RWPE1 (cell line): ENCODE measurements around the gene NOA1.
"Not testable (repeated sequence)": the region's sequence is repeated elsewhere in the genome, so short reads cannot be mapped to it uniquely, and the experiment has no call there.

Experiments used
- CTCF ChIA-PET: fragments of 350-600 bp; sonication (Branson Sonifier 250); formaldehyde crosslinking; extraction: SDS; loops from one replicate; lab custom pipeline; 2021; lab: Yijun Ruan, JAX
- POLR2A ChIA-PET: fragments of 400-600 bp; formaldehyde crosslinking; extraction: SDS; loops from one replicate; lab custom pipeline; 2020; ENCODE audit warnings: antibody characterized with exemption; ENCODE audit not compliant: low non-redundant PET; lab: Yijun Ruan, JAX
- DNase-seq: peaks from one replicate; pipeline ENCODE4 v3.0.0; 2012; ENCODE audit warnings: low spot score
- H3K27ac ChIP-seq: fragments of 450-650 bp; 2 replicates; pipeline ENCODE4 v1.5.1; 2017
- TF ChIP-seq, protein P1 (sequence below): fragments of 450-650 bp; conservative IDR thresholded peaks from 2 replicates; pipeline ENCODE4 v1.5.1; 2017; ENCODE audit warnings: low read depth, mild to moderate bottlenecking

The NOA1 gene

DNA sequence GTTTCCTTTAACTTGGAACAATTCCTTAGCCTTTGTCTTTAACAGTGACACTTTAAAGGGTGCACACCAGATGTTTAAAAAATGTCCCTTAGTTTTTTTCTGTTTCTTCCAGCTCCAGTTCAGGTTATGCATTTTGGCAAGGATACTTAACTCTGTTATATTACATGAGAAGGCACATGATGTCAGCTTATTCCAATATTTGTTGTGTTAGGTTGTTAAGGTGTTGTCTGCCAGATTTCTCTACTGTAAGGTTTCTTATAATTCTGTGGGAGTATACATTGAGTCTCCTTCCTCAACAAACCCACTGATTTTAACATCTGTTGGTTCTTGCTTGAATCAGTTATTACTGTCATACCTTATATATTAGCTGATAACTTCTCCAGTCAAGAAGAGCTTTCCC is 36.4 kb downstream of the NOA1 start:
- POLR2A ChIA-PET: no interaction called here
- DNase-seq: no peak

DNA sequence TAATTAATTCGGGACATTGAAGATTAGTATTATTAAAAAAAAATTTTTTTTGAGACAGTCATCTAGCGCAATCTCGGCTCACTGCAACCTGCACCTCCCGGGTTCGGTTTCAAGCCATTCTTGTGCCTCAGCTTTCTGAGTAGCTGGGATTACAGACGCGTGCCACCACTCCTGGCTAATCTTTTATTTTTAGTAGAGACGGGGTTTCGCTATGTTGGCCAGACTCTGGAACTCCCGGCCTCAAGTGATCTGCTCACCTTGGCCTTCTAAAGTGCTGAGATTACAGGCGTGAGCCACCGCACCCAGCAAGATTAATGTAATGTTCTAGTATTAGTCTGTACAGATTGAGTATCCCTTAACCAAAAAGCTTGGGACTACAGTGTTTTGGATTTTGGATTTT is 37.0 kb downstream of the NOA1 start:
- ChIA-PET POLR2A (no interaction called here), CTCF (interaction anchor here (1.1 kb wide), 1 partner anchor 20 kb away, joined by 3 read pairs; no protein-coding TSS in a partner anchor)
- no peak overlapping the region for H3K27ac ChIP-seq
- DNase-seq: no peak
- TF ChIP-seq, protein P1, sequence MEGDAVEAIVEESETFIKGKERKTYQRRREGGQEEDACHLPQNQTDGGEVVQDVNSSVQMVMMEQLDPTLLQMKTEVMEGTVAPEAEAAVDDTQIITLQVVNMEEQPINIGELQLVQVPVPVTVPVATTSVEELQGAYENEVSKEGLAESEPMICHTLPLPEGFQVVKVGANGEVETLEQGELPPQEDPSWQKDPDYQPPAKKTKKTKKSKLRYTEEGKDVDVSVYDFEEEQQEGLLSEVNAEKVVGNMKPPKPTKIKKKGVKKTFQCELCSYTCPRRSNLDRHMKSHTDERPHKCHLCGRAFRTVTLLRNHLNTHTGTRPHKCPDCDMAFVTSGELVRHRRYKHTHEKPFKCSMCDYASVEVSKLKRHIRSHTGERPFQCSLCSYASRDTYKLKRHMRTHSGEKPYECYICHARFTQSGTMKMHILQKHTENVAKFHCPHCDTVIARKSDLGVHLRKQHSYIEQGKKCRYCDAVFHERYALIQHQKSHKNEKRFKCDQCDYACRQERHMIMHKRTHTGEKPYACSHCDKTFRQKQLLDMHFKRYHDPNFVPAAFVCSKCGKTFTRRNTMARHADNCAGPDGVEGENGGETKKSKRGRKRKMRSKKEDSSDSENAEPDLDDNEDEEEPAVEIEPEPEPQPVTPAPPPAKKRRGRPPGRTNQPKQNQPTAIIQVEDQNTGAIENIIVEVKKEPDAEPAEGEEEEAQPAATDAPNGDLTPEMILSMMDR: no peak

More for the DNA sequence above, 36.4 kb downstream of the NOA1 start:
- TF ChIP-seq, protein P1: no peak
- H3K27ac ChIP-seq: no peak overlapping the region
- CTCF ChIA-PET: interaction anchor here (1.1 kb wide), 1 partner anchor 19 kb away, joined by 3 read pairs; no protein-coding TSS in a partner anchor

DNA sequence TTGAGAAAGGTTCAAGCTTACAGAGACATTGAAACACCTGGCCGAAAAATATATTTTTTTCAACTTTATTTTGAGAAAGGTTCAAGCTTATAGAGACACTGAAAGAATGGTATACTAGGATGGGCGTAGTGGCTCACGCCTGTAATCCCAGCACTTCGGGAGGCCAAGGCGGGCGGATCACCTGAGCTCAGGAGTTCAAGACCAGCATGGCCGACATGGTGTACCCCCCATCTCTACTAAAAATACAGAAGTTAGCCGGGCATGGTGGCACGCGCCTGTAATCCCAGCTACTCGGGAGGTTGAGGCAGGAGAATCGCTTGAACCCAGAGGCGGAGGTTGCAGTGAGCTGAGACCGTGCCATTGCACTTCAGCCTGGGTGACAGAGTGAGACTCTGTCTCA is 37.6 kb downstream of the NOA1 start:
- H3K27ac ChIP-seq, DNase-seq, POLR2A ChIA-PET, CTCF ChIA-PET: not testable (repeated sequence)

DNA sequence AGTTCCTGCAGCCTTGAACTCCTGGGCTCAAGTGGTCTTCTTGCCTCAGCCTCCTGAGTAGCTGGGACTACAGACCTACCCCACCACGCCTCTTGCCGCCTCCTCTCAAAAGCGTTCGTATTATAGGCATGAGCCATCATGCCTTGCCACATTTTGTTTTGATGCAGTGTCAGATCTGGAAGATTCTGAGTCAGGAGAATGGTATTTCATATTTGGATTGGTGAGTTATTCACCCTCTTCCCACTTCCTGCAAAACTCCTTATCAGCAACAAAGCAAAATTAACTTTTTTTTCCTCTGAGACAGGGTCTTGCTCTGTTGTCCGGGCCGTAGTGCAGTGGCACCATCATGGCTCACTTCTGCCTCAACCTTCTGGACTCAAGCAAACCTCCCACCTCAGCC is 40.1 kb downstream of the NOA1 start:
- ChIA-PET CTCF (interaction anchor here (0.7 kb wide), 1 partner anchor 92 kb away, joined by 5 read pairs; no protein-coding TSS in a partner anchor), POLR2A (no interaction called here)
- TF ChIP-seq, protein P1: no peak
- peak; percentile 78 for DNase-seq
- H3K27ac ChIP-seq: peak overlapping the region; percentile 83

DNA sequence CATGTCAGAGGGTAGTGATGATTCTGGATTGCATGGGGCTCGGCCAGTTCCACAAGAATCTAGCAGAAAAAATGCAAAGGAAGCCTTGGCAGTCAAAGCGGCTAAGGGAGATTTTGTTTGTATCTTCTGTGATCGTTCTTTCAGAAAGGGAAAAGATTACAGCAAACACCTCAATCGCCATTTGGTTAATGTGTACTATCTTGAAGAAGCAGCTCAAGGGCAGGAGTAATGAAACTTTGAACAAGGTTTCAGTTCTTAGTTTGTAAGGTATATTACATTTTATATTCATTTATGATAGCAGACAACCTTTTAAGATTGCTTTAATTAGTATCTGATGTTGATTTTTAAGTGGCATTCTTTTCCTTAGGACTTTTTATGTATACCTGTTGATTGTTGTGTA is 45.5 kb downstream of the NOA1 start:
- ChIA-PET CTCF (interaction anchor here (0.7 kb wide), 1 partner anchor 124 kb away, joined by 3 read pairs; no protein-coding TSS in a partner anchor), POLR2A (no interaction called here)
- no peak overlapping the region for H3K27ac ChIP-seq
- no peak for DNase-seq
- TF ChIP-seq, protein P1: no peak

DNA sequence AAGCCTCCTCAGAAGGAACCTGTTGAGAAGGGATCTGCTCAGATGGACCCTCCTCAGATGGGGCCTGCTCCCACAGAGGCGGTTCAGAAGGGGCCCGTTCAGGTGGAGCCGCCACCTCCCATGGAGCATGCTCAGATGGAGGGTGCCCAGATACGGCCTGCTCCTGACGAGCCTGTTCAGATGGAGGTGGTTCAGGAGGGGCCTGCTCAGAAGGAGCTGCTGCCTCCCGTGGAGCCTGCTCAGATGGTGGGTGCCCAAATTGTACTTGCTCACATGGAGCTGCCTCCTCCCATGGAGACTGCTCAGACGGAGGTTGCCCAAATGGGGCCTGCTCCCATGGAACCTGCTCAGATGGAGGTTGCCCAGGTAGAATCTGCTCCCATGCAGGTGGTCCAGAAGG is 46.8 kb downstream of the NOA1 start:
- POLR2A ChIA-PET: no interaction called here
- no peak overlapping the region for H3K27ac ChIP-seq
- DNase-seq: no peak
- TF ChIP-seq, protein P1: no peak
- CTCF ChIA-PET: interaction anchor here (0.6 kb wide), 1 partner anchor 19 kb away, joined by 4 read pairs; no protein-coding TSS in a partner anchor

DNA sequence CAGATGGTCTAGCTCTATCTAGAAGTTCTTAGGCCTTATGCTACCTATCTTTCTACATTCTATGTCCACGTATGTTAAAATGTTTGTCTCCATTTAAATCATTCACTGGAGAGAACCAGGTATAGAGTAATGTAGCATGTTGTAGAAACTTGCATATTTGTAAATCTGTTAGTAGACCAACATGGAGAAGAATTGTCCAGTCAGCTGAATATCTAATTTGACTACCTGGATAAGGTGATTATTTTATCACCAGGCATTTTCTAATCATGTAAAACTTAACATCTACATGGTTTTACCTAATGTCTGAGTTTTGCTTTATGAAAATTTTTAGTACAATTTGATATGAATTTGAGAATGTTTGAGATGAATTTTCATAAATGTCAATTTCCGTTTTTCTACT is 50.2 kb downstream of the NOA1 start:
- H3K27ac ChIP-seq: no peak overlapping the region
- TF ChIP-seq, protein P1: no peak
- DNase-seq: no peak
- ChIA-PET CTCF (interaction anchor here (0.6 kb wide), 1 partner anchor 19 kb away, joined by 3 read pairs; no protein-coding TSS in a partner anchor), POLR2A (no interaction called here)

DNA sequence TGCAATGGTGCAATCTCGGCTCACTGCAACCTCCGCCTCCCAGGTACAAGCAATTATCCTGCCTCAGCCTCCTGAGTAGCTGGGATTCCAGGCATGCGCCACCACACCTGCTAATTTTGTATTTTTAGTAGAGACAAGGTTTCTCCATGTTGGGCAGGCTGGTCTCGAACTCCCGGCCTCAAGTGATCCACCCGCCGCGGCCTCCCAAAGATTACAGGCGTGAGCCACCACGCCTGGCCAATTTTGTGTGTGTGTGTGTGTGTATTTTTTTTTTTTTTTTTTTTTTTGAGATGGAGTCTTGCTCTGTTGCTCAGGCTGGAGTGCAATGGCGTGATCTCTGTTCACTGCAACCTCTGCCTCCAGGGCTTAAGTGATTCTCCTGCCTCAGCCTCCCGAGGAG is 62.4 kb downstream of the NOA1 start:
- POLR2A ChIA-PET, DNase-seq, CTCF ChIA-PET: not testable (repeated sequence)

More for the DNA sequence above, 62.4 kb downstream of the NOA1 start:
- not testable (repeated sequence) for H3K27ac ChIP-seq
